GM15510 (cell line): Measurements from ENCODE around the gene MICB.

Experiments used
- POLR2A ChIP-seq: IDR thresholded peaks from 3 replicates; pipeline ENCODE4 v1.6.1; 2011; ENCODE audit warnings: borderline replicate concordance; ENCODE audit not compliant: insufficient read length; ENCODE audit errors: extremely low read depth

MICB gene

DNA sequence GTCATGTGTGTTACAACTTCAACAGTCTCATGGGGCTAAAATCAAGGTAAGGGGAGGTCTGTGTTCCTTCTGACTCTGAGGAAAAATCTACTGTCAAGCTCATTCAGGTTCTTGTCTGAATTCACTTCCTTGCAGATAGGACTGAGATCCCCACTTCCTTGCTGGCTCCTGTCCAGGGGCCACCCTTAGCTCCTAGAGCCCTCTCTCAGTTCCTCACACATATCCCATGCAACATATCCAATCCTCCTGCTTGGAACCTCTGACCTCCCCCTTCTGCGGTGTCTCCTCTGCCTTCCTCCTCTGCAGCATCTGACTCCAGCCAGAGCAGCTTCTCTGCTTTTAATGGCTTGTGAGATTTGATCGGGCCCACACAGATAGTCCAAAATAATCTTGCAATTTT is 27.1 kb upstream of the MICB start:
- no peak for TF ChIP-seq POLR2A

DNA sequence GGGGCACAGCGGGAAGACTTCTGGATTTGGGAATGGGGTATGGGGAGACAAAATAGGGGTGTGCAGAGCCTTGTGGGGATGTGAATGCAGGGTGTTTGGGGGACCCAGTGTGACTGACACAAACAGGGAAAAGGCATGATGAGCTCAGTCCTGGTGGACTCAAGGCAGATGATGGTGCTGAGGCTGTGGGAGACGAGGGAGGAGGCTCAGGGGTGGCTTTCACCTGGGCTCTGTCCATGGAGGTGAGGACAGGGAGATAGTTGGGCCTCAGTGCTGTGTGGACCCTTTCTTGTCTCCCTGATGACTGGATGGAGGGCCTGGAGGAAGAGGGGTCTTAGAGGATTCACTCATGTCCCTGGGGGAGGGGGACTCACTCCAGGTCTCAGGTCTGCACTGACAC is 26.2 kb upstream of the MICB start:
- TF ChIP-seq POLR2A: no peak

DNA sequence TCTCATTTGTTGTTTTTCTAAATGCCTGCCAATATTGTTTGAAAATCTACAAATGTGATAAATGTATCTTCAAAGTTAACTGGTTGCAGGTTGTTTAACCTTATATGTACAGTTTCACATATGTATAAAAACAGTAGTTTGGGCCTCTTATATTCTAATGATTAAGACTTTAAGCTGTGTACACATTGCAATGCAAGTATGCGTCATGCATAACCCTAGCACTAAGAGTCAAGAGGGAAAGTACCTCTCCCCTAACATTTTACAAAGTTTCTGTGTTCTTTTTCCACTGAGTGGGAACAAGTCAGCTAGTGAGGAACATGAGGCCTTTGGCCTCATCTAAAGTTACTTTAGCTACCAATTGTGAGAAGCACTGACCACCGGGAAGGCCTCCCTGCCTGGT is 25.7 kb upstream of the MICB start:
- no peak for TF ChIP-seq POLR2A

DNA sequence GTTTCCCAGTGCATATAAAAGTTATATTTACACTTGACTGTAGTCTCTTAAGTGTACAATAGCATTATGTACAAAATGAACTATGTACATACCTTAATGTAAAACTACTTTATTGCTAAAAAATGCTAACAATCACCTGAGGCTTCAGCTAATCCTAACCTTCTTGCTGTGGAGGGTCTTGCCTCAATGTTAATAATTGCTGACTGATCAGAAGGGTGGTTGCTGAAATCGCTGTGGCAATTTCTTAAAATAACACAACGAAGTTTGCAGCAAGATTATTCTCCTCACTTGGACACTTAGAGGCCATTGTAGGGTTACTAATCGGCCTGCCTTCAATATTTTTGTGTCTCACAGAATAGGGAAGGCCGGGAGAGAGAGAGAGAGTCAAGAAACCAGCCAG is 24.7 kb upstream of the MICB start:
- no peak for TF ChIP-seq POLR2A

DNA sequence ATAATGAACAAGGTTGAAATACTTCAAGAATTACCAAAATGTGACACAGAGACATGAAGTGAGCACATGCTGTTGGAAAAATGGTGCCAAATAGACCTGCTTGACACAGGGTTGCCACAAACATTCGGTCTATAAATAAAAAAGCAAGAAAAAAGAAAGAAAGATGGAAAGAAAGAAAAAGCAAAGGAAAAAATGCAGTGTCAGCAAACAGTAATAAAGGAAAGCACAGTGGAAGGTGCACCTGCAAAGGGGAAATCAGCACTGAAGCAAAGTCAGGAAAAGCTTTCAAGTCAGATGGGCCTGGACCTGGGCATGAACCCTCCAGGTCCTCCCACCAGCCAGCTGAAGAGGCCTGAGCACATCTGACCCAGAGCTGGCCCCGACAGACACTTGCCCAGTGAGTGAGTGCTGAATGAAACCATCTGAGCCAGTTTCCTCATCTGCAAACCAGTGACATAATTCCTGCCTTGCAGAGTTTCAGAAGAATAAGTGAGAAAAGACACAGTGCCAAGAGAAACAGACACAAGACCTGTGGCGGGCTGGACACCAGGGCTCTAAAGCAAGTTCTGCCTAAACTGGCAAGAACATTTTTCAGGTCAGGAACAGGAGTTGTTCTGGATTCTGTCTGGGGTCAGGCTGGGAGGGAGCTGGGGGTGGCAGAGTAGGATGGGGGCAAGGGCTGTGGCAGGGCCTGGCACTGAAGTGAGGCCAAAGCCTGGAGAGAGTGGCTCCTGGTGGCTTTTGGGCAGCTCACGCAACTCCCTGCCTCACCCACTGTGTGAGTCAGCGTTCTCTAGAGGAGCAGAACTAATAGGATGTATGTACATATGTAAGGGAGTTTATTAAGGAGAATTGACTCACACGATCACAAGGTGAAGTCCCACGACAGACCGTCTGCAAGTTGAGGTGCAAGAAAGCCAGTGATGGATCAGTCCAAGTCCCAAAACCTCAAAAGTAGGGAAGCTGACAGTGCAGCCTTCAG is 23.9 kb upstream of the MICB start:
- no peak for TF ChIP-seq POLR2A

DNA sequence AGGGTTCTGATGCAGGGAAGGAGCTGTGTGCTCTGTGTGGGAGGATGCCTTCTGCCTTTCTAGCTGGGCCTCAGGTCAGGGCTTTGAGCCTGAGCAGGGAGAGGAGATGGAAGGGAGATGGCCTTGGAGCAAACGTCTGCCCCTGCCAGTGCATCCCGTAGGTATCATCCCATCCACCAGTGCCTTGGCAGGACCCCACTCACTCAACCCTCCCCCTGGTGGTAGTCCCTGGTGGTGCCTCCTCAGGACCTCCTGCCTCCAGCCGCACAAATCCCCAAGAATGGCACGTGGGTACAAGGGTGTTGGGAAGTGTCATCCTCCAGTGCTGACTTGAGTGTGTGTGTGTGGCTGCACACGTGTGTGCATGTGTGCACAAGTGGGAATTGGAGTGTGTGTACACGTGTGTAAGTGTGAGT is 23.1 kb upstream of the MICB start:
- no peak for TF ChIP-seq POLR2A

DNA sequence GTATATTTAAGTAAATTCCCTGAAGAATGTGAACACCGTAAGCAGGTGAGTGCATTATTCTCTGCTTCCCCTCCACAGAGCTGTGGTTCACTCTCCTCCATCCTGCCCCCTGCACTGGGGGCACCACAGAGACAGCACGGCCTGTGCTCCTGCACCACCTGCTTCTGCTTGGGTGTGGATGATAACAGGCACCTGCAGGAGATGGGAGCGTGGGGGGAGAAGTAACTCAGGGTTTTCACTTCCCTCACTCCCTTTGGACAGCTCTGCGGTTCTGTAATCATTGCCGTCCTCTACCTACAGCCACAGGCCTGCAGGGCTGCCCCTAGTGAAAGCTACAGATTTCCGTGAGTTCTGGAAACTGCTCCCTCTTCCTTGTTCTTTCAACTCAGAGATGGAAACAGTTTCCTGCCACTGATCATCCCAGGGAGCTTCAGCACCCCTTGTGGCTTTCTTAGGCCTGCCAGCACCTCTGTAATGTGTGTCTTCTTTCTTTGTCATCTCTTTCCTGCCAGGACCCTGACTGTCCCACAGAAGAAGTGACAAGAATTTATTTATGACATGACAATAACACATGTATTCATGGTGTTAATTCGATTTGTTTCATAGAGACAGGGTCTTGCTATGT is 21.3 kb upstream of the MICB start:
- TF ChIP-seq POLR2A: no peak

DNA sequence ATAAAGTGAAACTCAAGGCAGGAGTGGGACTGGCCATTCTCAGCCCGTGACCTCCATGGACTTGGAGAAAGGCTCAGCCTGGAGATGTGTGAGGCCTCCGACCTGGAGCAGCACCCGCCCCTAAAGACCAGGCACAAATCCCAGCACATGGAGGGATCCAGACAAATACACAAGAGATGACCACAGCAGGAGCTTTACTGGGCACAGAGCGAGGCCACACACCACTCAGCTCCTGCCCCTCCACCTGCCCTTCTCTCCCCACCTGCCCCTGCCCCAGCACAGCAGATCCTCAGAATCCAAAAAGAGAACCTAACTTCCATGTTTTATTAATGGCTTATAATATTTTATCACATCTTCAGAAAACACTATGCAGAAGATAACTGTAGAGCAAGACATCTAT is 20.4 kb upstream of the MICB start:
- no peak for TF ChIP-seq POLR2A

DNA sequence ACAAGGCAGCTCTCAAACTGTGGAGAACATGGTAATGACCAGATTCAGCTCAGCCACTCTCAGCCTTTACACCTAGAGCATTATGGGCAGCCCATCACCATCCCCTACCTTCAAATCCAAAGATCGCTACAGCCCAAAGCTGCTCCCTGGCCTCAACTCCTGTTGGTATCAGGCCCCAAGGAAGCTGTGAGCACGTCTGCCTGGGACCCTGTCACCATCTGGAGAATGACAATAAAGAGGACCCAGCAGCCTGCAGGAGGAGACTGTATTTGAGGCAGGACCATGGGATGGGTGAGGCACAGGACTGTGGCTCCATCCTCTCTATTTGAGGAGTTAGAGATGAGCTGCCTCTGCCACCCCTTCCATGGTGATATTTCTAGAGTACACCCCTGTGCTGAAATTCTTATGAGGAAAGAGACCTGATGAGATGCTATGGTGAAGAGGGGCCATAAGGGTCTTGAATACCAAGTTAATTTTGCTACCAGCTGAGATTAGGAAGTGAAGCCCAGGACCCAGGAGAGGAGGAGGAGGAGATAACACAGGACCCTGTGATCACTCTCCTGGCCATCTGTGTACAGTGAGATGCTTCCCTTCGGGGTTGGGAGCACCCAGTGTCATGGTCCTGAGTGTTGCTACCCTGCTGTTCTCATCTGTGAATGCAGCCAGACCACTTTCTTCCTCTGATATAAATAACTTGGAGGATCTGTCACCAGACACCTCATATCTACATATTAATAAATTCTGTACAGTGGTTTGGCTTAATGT is 19.6 kb upstream of the MICB start:
- TF ChIP-seq POLR2A: no peak

DNA sequence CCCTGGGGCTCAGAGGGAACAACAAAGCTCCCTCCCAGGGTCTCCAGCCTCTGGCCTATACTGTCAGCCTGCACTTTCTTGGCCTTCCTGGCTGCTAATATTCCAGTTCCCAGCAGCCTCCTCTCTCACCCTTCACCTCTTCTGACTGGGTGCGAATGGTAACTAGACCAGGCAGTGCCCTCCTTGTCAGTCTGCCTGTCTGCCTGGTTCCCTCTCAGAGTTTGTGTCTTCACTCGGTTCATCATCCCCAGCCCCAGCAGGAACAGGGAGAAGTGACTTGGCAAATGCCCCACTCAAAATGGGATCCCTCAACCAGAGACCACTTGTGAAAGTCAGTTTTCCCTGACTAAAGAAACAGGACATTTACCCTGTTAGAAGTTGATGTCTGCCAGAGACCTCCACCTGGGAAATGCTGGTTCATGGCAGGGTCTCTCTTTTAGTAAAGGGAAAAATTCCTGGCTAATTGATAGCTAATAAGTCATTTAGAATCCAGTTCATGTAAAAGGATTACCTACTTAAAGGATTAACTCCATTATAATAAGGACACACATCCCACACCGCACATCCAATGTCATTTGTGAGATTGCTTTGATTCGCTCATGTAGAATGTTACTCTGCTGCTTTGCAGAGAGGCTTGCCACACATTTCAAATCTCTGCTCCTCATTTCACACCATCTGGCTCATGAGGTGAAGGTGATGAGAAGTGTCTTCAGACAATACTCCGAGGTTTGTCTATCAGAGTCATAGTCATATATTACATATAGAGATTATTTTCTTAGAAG is 18.6 kb upstream of the MICB start:
- no peak for TF ChIP-seq POLR2A

DNA sequence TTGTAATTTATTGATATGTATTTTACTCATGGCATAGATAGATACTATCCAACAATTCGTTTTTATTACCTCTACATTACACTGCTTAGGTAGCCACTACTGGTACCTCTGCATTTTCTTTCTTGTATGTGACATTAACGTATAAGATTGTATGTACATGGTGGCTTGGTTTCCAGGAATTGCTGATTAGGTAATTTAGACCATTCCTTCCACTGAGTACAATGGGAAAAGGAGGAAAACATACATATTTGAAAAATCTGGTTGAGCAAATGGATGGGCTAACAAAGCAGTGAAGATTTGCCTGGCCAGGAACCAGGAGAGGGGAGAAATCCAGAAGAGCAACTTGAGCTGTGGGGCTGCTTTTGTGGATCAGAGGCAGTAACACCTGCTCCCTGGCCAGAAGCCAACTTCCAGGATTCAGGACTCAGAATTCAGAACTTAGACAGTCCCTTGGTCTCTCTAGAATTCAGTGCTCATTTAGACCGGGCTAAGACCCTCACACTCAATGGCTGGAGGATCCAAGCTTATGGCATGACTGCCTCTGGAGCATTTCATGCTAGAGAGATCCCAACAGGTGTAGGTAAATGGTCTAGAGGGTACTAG is 17.9 kb upstream of the MICB start:
- TF ChIP-seq POLR2A: no peak

DNA sequence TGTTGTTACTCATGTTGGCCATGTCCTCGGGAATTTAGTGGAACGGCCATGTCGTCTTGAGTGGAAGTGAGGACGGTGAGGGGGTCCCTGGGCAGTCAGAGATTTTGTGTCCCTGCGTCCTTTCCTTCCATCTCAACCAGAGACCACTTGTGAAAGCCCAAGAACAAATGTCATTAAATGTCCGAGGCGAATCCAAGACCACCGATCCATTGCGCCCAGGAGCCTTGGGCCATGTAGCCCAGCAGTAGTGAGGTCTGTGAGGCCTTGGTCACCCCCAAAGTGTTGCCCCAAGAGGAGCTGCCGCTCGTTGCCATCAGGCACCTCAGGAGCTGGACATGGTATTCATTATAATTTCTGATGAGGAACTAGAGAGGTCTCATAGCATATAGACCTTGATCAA is 17.4 kb upstream of the MICB start:
- no peak for TF ChIP-seq POLR2A

DNA sequence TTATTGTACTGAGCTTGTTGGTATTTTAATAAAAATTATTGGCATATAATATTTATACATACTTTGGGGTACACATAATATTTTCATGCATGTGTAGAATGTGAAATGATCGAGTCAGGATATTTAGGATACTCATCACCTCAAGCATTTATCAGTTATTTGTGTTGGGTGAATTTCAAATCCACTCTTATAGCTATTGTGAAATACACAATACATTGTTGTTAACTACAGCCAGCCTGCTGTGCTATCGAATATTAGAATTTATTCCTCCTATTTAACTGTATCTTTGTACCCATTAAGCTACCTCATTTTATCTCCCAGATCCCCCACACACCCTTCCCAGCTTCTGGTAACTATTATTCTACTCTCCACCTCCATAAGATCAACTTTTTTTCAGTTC is 14.6 kb upstream of the MICB start:
- no peak for TF ChIP-seq POLR2A

DNA sequence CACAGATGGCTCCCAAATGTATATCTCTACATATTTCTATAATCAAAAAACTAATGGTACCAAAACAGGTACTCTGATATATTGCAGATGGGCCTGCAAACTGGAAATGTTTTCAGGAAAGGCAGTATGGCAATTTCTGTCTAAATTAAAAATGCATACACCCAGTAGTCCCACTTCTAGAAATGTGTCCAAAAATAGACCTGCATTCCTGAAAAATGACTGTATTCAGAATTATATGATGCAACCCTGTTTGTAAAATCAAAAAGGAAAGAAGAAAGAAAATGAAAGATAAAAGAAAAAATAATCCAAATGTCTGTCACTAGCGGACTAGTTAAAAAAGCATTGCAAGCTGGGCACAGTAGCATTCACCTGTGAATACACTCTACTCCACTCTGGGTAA is 12.9 kb upstream of the MICB start:
- no peak for TF ChIP-seq POLR2A
